KMS-11 (cell line): ENCODE results near the gene MRPS31.

ENCODE experiments used
- H2AFZ ChIP-seq: fragments of 200-600 bp; sonication (generic); 2 replicates; pipeline ENCODE4 v1.6.1; 2016; ENCODE audit warnings: antibody characterized with exemption, mixed run types, low read depth
- H3K27ac ChIP-seq: fragments of 200-600 bp; sonication (generic); 2 replicates; pipeline ENCODE4 v1.6.1; 2016; ENCODE audit warnings: mild to moderate bottlenecking, mixed run types
- H3K27me3 ChIP-seq: fragments of 200-600 bp; sonication (generic); 2 replicates; pipeline ENCODE4 v1.6.1; 2017; ENCODE audit warnings: mild to moderate bottlenecking, low read depth, mixed run types, moderate library complexity; ENCODE audit not compliant: insufficient read depth
- H3K36me3 ChIP-seq: fragments of 200-600 bp; sonication (generic); 2 replicates; pipeline ENCODE4 v1.6.1; 2017; ENCODE audit warnings: mild to moderate bottlenecking, mixed run types; ENCODE audit not compliant: insufficient read depth
- H3K4me1 ChIP-seq: fragments of 200-600 bp; sonication (generic); 2 replicates; pipeline ENCODE4 v1.6.1; 2016; ENCODE audit warnings: mild to moderate bottlenecking, low read depth, mixed run types; ENCODE audit not compliant: poor library complexity, severe bottlenecking
- H3K4me2 ChIP-seq: fragments of 200-600 bp; sonication (generic); 2 replicates; pipeline ENCODE4 v1.7.0; 2016; ENCODE audit warnings: mild to moderate bottlenecking, mixed run types
- H3K4me3 ChIP-seq: fragments of 200-600 bp; sonication (generic); IDR thresholded peaks from 2 replicates; pipeline ENCODE4 v1.6.1; 2017; ENCODE audit warnings: low read depth, low read length, mixed read lengths; ENCODE audit not compliant: insufficient read depth
- H3K79me2 ChIP-seq: fragments of 200-600 bp; sonication (generic); 2 replicates; pipeline ENCODE4 v1.6.1; 2016; ENCODE audit warnings: low read depth, mixed run types; ENCODE audit not compliant: insufficient read depth
- H3K9ac ChIP-seq: fragments of 200-600 bp; sonication (generic); 2 replicates; pipeline ENCODE4 v1.6.1; 2016; ENCODE audit warnings: mild to moderate bottlenecking, mixed run types
- H4K20me1 ChIP-seq: fragments of 200-600 bp; sonication (generic); 2 replicates; pipeline ENCODE4 v1.6.1; 2016; ENCODE audit warnings: mild to moderate bottlenecking, mixed run types; ENCODE audit not compliant: insufficient read depth
- TF ChIP-seq, protein P1 (sequence below): fragments of 200-600 bp; sonication (generic); conservative IDR thresholded peaks from 2 replicates; pipeline ENCODE4 v1.6.1; 2017; ENCODE audit warnings: low read depth, mild to moderate bottlenecking, antibody characterized with exemption, low read length, moderate library complexity, mixed read lengths

Gene MRPS31

GRCh38 chr13:40813667-40814454, 42.9 kb upstream of the MRPS31 start:
- no peaks in the 10 kb centered on the region for H3K27me3 ChIP-seq
- TF ChIP-seq, protein P1, sequence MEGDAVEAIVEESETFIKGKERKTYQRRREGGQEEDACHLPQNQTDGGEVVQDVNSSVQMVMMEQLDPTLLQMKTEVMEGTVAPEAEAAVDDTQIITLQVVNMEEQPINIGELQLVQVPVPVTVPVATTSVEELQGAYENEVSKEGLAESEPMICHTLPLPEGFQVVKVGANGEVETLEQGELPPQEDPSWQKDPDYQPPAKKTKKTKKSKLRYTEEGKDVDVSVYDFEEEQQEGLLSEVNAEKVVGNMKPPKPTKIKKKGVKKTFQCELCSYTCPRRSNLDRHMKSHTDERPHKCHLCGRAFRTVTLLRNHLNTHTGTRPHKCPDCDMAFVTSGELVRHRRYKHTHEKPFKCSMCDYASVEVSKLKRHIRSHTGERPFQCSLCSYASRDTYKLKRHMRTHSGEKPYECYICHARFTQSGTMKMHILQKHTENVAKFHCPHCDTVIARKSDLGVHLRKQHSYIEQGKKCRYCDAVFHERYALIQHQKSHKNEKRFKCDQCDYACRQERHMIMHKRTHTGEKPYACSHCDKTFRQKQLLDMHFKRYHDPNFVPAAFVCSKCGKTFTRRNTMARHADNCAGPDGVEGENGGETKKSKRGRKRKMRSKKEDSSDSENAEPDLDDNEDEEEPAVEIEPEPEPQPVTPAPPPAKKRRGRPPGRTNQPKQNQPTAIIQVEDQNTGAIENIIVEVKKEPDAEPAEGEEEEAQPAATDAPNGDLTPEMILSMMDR = peak; percentile 69
- H3K4me2 ChIP-seq = peak overlapping the region; percentile 42
- H2AFZ ChIP-seq = peak overlapping the region; percentile 38; the same call in 1 of the 2 replicates
- H4K20me1 ChIP-seq = no peaks in the 10 kb centered on the region
- H3K36me3 ChIP-seq = no peaks in the 10 kb centered on the region
- H3K79me2 ChIP-seq = no peaks in the 10 kb centered on the region
- no peak overlapping the region for H3K4me3 ChIP-seq
- peaks cover 18% of the 10 kb centered on the region for H3K4me1 ChIP-seq
- peak overlapping the region; percentile 25; the same call in 1 of the 2 replicates for H3K9ac ChIP-seq
- H3K27ac ChIP-seq = peak overlapping the region; percentile 78

DNA sequence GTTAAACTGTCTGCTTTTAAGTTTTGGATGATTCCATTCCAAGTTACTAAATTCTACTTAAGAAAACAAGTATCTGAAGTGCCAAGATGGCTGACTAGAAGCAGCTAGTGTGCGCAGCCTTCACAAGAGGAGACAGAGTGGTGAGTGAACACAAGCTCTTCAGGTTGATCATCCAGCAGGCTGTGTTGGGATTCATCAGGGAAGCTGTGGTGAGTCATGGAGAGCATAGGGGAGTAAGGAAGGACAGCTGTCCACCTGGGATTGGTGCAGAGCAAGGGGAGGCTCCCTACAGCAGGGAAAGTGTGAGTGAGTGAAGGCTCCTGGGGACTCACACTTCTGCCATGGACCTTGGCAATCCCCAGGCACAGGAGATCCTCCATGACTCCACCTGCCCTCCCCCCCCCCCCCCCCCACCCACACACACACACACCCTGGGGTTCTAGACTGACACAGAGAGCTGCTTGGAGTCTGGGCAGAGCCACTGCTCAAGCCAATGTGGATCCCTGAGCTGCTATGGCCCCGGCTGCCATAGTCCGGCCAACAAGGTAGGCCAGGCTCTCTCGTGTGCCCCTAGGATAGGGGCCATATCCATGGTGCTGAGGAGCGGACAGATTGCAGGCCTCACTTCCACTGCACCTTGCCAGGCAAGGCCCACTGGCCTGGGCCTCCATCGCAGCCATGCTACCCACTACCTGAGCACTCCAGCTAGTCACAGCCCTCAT, 41.9 kb upstream of the MRPS31 start:
- peak overlapping the region; percentile 78 for H3K27ac ChIP-seq
- H3K9ac ChIP-seq = no peak overlapping the region; the same call in 1 of the 2 replicates
- peaks cover 18% of the 10 kb centered on the region for H3K4me1 ChIP-seq
- TF ChIP-seq, protein P1 = no peak
- no peaks in the 10 kb centered on the region for H4K20me1 ChIP-seq
- no peaks in the 10 kb centered on the region for H3K27me3 ChIP-seq
- H3K4me3 ChIP-seq = no peak overlapping the region
- H3K4me2 ChIP-seq = no peak overlapping the region
- H3K36me3 ChIP-seq = no peaks in the 10 kb centered on the region
- H3K79me2 ChIP-seq = no peaks in the 10 kb centered on the region
- no peak overlapping the region for H2AFZ ChIP-seq

GRCh38 chr13:40812102-40812501, 41.1 kb upstream of the MRPS31 start:
- H3K36me3 ChIP-seq = no peaks in the 10 kb centered on the region
- H3K4me1 ChIP-seq = peaks cover 18% of the 10 kb centered on the region
- no peak overlapping the region for H3K27ac ChIP-seq
- H3K79me2 ChIP-seq = no peaks in the 10 kb centered on the region
- no peak overlapping the region for H3K4me3 ChIP-seq
- H3K9ac ChIP-seq = no peak overlapping the region
- no peak overlapping the region for H3K4me2 ChIP-seq
- no peaks in the 10 kb centered on the region for H3K27me3 ChIP-seq
- TF ChIP-seq, protein P1 = no peak
- no peak overlapping the region for H2AFZ ChIP-seq
- H4K20me1 ChIP-seq = no peaks in the 10 kb centered on the region

- H3K4me1 ChIP-seq = peaks cover 14% of the 10 kb centered on the region
- no peaks in the 10 kb centered on the region for H4K20me1 ChIP-seq
- no peak overlapping the region for H3K4me3 ChIP-seq
- no peak overlapping the region for H3K27ac ChIP-seq
- no peak overlapping the region for H3K4me2 ChIP-seq
- no peak overlapping the region for H2AFZ ChIP-seq
- no peaks in the 10 kb centered on the region for H3K79me2 ChIP-seq
- no peaks in the 10 kb centered on the region for H3K27me3 ChIP-seq
- TF ChIP-seq, protein P1 = no peak
- no peaks in the 10 kb centered on the region for H3K36me3 ChIP-seq
- no peak overlapping the region for H3K9ac ChIP-seq
Measured at GRCh38 chr13:40809471-40809870, 38.5 kb upstream of the MRPS31 start.
